Measurements from ENCODE around the gene YDJC. TPM values are rescaled to one million over a fixed set of nuclear protein-coding genes. Genes with fewer than 3 reads are reported as not detected.

The YDJC gene
- total RNA-seq, 2 donors from 2014 or later: 45.7 to 63.0 TPM

DNA sequence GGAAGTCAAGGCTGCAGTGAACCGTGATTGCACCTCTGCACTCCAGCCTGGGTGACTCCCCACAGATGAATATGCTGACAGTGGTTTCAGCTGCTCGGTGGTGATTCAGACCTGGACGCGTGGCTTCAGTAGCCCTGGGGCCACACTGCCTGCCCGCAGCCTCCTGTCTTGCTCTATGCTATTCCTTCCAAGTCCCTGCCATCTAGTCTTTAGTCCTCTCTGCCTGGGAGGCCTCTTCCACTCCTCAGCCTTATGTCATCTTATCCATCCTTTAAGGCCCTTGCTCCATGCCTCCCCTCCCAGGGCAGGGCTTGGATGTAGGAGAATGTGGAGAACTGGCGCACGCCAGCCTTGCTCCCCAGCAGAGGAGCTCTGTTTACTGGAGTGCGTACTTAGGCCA, 23.0 kb downstream of the YDJC start:
- no peak overlapping the region for H3K27ac ChIP-seq
- ATAC-seq: no peak
- H3K4me3 ChIP-seq: no peak overlapping the region
- no peaks in the 10 kb centered on the region for H3K9me3 ChIP-seq
- peaks cover 0 to 7% of the 10 kb centered on the region in 2 donors for H3K36me3 ChIP-seq (replicated peaks in 1 of 2; ENCODE audit: insufficient read depth in 1 of 2, low read depth in 2 of 2)
- no peaks in the 10 kb centered on the region for H3K4me1 ChIP-seq
- WGBS, 2 donors: 86 to 91% methylated on average over 8 of the region's 8 CpGs
- no peak for DNase-seq
- no peaks in the 10 kb centered on the region for H3K27me3 ChIP-seq
- intact Hi-C loops (cut with DNase I): no loop called here
- no peak for TF ChIP-seq POLR2A (IDR thresholded peaks at IDR 0.05)
- TF ChIP-seq, protein P1, sequence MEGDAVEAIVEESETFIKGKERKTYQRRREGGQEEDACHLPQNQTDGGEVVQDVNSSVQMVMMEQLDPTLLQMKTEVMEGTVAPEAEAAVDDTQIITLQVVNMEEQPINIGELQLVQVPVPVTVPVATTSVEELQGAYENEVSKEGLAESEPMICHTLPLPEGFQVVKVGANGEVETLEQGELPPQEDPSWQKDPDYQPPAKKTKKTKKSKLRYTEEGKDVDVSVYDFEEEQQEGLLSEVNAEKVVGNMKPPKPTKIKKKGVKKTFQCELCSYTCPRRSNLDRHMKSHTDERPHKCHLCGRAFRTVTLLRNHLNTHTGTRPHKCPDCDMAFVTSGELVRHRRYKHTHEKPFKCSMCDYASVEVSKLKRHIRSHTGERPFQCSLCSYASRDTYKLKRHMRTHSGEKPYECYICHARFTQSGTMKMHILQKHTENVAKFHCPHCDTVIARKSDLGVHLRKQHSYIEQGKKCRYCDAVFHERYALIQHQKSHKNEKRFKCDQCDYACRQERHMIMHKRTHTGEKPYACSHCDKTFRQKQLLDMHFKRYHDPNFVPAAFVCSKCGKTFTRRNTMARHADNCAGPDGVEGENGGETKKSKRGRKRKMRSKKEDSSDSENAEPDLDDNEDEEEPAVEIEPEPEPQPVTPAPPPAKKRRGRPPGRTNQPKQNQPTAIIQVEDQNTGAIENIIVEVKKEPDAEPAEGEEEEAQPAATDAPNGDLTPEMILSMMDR (IDR thresholded peaks at IDR 0.05): no peak

DNA sequence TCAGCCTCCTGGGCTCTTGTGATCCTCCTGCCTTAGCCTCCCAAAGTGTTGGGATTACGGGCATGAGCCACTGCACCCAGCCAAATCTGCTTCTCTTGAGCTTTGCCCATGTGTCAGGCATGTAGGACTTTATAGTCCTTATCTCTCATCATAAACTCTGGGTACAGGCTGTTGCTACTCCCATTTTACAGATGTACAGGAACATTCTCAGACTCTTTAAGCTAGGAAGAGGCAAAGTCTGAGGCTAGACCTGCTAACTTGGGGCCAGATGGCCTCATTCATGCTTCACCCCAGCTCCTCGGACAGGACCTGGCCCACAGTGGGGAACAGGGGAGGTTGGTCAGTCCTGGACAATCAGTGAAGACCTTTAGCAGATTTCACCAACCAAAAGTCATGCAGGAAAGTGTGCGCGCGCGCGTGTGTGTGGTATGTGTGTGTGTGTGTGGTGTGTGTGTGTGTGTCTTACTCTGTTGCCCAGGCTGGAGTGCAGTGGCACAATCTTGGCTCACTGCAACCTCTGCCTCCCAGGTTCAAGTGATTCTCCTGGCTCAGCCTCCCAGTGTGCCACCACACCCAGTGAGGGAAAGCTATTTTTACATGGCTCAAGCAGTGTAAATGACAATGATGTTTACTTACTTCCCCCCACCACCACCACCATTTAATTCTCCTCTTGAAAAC, 23.8 kb downstream of the YDJC start:
- no peak overlapping the region for H3K4me3 ChIP-seq
- no peaks in the 10 kb centered on the region for H3K4me1 ChIP-seq
- no peak overlapping the region for H3K27ac ChIP-seq
- intact Hi-C loops (cut with DNase I): no loop called here
- no peaks in the 10 kb centered on the region for H3K27me3 ChIP-seq
- TF ChIP-seq POLR2A (IDR thresholded peaks at IDR 0.05): no peak
- TF ChIP-seq, protein P1 (IDR thresholded peaks at IDR 0.05): no peak
- DNase-seq (no peak), ATAC-seq (no peak)
- H3K9me3 ChIP-seq: no peaks in the 10 kb centered on the region
- 94 to 99% methylated on average over 7 of the region's 7 CpGs for WGBS, 2 donors
- H3K36me3 ChIP-seq (replicated peaks in 1 of 2; ENCODE audit: insufficient read depth in 1 of 2, low read depth in 2 of 2): peaks cover 0 to under 1% of the 10 kb centered on the region in 2 donors

DNA sequence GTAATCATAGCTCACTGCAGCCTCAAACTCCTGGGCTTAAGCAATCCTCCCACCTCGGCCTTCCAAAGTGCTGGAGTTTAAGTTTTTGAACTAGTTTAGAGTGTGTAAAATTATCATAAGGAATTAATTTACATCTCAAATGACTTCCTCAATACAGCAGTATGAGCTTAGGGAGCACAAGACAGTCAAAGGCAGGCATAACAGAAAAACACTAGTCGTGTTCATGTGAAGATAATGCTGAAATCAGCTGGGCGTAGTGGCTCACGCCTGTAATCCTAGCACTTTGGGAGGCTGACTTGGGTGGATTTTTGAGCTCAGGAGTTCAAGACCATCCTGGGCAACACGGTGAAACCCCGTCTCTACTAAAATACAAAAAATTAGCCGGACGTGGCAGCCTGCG, 25.8 kb downstream of the YDJC start:
- Histone ChIP-seq H3K27ac (no peak overlapping the region), H3K4me3 (no peak overlapping the region), H3K27me3 (no peaks in the 10 kb centered on the region), H3K9me3 (no peaks in the 10 kb centered on the region), H3K36me3 (replicated peaks in 1 of 2; ENCODE audit: insufficient read depth in 1 of 2, low read depth in 2 of 2) (no peaks in the 10 kb centered on the region), H3K4me1 (no peaks in the 10 kb centered on the region)
- TF ChIP-seq, protein P1 (IDR thresholded peaks at IDR 0.05): no peak
- no peak for TF ChIP-seq POLR2A (IDR thresholded peaks at IDR 0.05)
- no peak for DNase-seq
- intact Hi-C loops (cut with DNase I): no loop called here
- WGBS, 2 donors: 83 to 85% methylated on average over 7 to 9 of the region's 9 CpGs
- no peak for ATAC-seq

DNA sequence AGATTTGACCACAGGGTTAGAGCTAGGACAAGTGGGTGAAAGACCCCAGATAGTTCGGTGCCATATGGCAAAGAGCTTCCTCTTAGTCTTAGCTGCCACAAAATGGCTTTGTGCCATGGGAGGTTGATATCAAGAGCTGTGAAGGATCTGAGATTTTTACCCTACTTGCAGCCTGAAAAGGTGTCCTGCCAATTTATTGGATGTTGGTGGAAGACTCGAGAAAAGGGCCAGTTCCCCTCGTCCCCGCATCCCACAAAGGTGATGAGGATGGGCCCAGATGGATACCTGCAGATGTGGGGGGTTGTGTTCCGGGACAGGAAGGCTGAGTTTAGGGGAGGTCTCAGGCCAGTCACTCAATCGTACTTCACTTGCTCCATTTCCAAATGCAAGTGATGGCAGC, 27.2 kb downstream of the YDJC start:
- Histone ChIP-seq H3K9me3 (no peaks in the 10 kb centered on the region), H3K27me3 (no peaks in the 10 kb centered on the region), H3K4me3 (no peak overlapping the region), H3K36me3 (replicated peaks in 1 of 2; ENCODE audit: insufficient read depth in 1 of 2, low read depth in 2 of 2) (no peaks in the 10 kb centered on the region), H3K4me1 (no peaks in the 10 kb centered on the region), H3K27ac (no peak overlapping the region)
- DNase-seq: no peak
- no peak for ATAC-seq
- no peak for TF ChIP-seq POLR2A (IDR thresholded peaks at IDR 0.05)
- TF ChIP-seq, protein P1 (IDR thresholded peaks at IDR 0.05): no peak
- WGBS, 2 donors: 93% methylated on average over 6 of the region's 6 CpGs
- intact Hi-C loops (cut with DNase I): no loop called here
